B cell (primary cell): ENCODE results near the gene HELB.

ENCODE experiments used
- CTCF ChIP-seq: fragments of 200-600 bp; IDR thresholded peaks from one replicate; pipeline ENCODE4 v1.8.0; 2022; ENCODE audit warnings: antibody characterized with exemption, mild to moderate bottlenecking
- EZH2 ChIP-seq: IDR thresholded peaks from 2 replicates; pipeline ENCODE4 v1.6.1; 2012; ENCODE audit warnings: borderline replicate concordance, low read depth, mild to moderate bottlenecking, moderate library complexity, low read length; ENCODE audit not compliant: insufficient read depth, poor library complexity, severe bottlenecking

- TF ChIP-seq CTCF: no peak
- no peak for TF ChIP-seq EZH2
Measured at GRCh38 chr12:66272650-66273049, 29.6 kb upstream of the HELB start.
